Chondrocyte (in vitro differentiated cells): ENCODE measurements around the gene CCL15. TPM values are rescaled to one million over a fixed set of nuclear protein-coding genes. Genes with fewer than 3 reads are reported as not detected.

ENCODE experiments used
- DNase-seq: peaks from one replicate; pipeline ENCODE4 v3.0.0; 2021; ENCODE audit warnings: mixed read lengths, low spot score
- H3K27ac Mint-ChIP-seq: one replicate; pipeline ENCODE4 v1.8.0; 2021; ENCODE audit warnings: mild to moderate bottlenecking, moderate library complexity, mixed read lengths; ENCODE audit not compliant: unreplicated experiment
- H3K27me3 Mint-ChIP-seq: 2 replicates; pipeline ENCODE4 v1.8.0; 2021; ENCODE audit warnings: low read depth, mixed read lengths
- H3K36me3 Mint-ChIP-seq: 2 replicates; pipeline ENCODE4 v1.8.0; 2021; ENCODE audit warnings: low read depth, mixed read lengths
- H3K4me1 Mint-ChIP-seq: 2 replicates; pipeline ENCODE4 v1.8.0; 2021; ENCODE audit warnings: low read depth, mild to moderate bottlenecking, mixed read lengths
- H3K4me3 Mint-ChIP-seq: one replicate; pipeline ENCODE4 v1.8.0; 2021; ENCODE audit warnings: mild to moderate bottlenecking, moderate library complexity, mixed read lengths; ENCODE audit not compliant: unreplicated experiment
- H3K9me3 Mint-ChIP-seq: 2 replicates; pipeline ENCODE4 v1.8.0; 2021; ENCODE audit warnings: low read depth, mixed read lengths
- total RNA-seq: library from RNA; stranded (reverse); gene quantifications from 3 replicates; pipeline ENCODE4 v1.2.1, GENCODE V29; 2021
- TF ChIP-seq, protein P1 (sequence below): fragments of 200-600 bp; sonication (generic); IDR thresholded peaks from 2 replicates; pipeline ENCODE4 v1.5.0; 2021; ENCODE audit warnings: antibody characterized with exemption, mild to moderate bottlenecking, moderate library complexity

The CCL15 gene
- total RNA-seq, 1 donor from 2014 or later: not detected

DNA sequence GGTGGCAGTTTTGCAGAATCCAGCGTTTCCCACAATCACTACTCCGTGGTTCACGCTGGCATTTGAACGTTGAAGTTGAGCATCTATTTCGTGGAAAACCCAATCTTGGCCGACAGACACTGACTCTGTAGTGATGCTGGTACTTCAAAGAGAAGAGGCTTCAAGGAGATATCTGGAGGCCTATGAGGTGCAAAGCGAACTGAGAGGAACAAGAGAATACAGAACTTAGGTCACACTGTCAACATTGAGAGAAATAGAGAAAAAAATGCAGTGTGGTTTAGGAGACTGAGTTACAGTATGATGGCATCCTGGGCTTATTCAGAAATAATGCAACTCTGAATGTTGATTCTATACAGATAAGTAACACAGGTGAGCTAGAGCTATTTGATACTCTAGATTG lies 36.1 kb downstream of the CCL15 start:
- TF ChIP-seq, protein P1, sequence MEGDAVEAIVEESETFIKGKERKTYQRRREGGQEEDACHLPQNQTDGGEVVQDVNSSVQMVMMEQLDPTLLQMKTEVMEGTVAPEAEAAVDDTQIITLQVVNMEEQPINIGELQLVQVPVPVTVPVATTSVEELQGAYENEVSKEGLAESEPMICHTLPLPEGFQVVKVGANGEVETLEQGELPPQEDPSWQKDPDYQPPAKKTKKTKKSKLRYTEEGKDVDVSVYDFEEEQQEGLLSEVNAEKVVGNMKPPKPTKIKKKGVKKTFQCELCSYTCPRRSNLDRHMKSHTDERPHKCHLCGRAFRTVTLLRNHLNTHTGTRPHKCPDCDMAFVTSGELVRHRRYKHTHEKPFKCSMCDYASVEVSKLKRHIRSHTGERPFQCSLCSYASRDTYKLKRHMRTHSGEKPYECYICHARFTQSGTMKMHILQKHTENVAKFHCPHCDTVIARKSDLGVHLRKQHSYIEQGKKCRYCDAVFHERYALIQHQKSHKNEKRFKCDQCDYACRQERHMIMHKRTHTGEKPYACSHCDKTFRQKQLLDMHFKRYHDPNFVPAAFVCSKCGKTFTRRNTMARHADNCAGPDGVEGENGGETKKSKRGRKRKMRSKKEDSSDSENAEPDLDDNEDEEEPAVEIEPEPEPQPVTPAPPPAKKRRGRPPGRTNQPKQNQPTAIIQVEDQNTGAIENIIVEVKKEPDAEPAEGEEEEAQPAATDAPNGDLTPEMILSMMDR: no peak
- Mint-ChIP-seq H3K27ac (no peak overlapping the region), H3K27me3 (peaks cover 22% of the 10 kb centered on the region), H3K4me3 (no peak overlapping the region), H3K4me1 (no peaks in the 10 kb centered on the region), H3K36me3 (no peaks in the 10 kb centered on the region), H3K9me3 (no peaks in the 10 kb centered on the region)
- DNase-seq: no peak

DNA sequence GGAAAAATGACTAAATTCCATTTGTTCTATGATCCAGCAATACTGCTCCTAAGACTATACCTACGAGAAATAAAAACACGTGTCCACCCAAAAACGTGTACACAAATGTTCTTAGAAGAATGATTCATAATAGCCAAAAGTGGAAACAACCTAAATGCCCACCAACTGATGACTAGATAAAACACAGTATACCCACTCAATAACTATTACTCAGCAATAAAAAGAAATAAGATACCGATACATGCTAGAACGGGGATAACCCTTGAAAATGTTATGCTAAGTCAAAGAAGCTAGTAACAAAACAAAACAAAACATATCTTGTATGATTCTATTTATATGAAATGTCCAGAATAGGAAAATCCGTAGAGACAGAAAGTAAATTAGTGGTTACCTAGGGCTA lies 37.7 kb downstream of the CCL15 start:
- H3K9me3 Mint-ChIP-seq: no peaks in the 10 kb centered on the region
- no peaks in the 10 kb centered on the region for H3K4me1 Mint-ChIP-seq
- TF ChIP-seq, protein P1: no peak
- no peaks in the 10 kb centered on the region for H3K36me3 Mint-ChIP-seq
- H3K27ac Mint-ChIP-seq: no peak overlapping the region
- DNase-seq: no peak
- H3K4me3 Mint-ChIP-seq: no peak overlapping the region
- H3K27me3 Mint-ChIP-seq: peaks cover 26% of the 10 kb centered on the region

DNA sequence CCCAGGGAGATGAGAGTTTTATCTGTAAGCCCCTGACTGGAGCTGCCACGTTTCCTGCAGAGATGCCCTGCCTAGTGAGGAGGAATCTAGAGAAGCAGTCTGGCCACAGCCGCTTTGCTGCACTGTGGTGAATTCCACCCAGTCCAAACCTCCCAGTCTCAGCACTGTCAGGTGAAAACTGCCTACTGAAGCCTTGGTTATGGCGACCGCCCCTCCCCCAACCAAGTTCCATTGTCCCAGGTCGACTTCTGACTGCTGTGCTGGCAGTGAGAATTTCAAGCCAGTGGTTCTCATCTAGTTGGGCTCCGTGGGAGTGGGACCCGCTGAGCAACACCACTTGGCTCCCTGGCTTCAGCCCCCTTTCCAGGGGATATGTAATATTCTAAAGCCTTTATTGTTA lies 47.6 kb downstream of the CCL15 start:
- Mint-ChIP-seq H3K27me3 (peaks cover 29% of the 10 kb centered on the region), H3K4me3 (no peak overlapping the region), H3K36me3 (no peaks in the 10 kb centered on the region)

DNA sequence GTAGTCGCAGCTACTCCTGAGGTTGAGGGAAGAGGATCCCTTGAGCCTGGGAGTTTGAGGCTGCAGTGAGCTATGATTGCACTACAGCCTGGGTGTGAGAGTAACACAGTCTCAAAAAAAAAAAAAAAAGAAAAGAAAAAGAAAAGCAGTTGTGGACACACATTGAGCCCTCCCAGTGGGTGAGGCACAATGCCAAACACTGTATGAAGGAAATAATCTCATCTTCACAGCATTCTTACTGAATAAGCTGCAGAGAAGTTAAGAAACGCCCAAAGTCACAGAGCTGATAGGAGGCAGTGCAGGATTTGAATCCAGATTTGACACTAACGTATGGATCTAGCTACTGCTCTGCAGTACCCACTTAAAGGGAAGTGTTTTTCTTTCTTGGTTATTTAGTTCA lies 52.0 kb downstream of the CCL15 start:
- Mint-ChIP-seq H3K27ac (no peak overlapping the region), H3K4me1 (no peaks in the 10 kb centered on the region), H3K4me3 (no peak overlapping the region), H3K36me3 (no peaks in the 10 kb centered on the region), H3K27me3 (peaks cover 13% of the 10 kb centered on the region), H3K9me3 (no peaks in the 10 kb centered on the region)
- DNase-seq: no peak
- TF ChIP-seq, protein P1: no peak

More for the DNA sequence above, 47.6 kb downstream of the CCL15 start:
- no peaks in the 10 kb centered on the region for H3K9me3 Mint-ChIP-seq
- TF ChIP-seq, protein P1: no peak
- DNase-seq: no peak
- H3K4me1 Mint-ChIP-seq: no peaks in the 10 kb centered on the region
- no peak overlapping the region for H3K27ac Mint-ChIP-seq

DNA sequence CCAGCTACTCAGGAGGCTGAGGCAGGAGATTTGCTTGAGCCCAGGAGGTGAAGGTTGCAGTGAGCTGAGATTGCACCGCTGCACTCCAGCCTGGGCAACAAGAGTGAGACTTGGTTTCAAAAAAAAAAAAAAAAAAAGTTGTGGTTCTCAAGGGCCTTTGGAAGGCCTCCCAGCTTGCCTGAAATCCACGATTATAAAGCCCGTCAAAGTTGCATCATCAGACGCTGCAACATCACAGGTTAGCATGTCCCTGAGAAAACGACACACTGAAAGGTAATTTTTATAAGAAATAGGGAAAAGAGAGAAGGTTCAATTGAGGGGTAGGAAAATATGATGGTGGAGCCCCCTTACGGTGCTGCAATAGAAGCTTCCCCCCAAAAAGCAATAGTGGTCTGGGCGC lies 53.3 kb downstream of the CCL15 start:
- DNase-seq: no peak
- no peak overlapping the region for H3K4me3 Mint-ChIP-seq
- no peak overlapping the region for H3K27ac Mint-ChIP-seq
- H3K9me3 Mint-ChIP-seq: no peaks in the 10 kb centered on the region
- no peaks in the 10 kb centered on the region for H3K4me1 Mint-ChIP-seq
- peaks cover 3% of the 10 kb centered on the region for H3K27me3 Mint-ChIP-seq
- TF ChIP-seq, protein P1: no peak
- no peaks in the 10 kb centered on the region for H3K36me3 Mint-ChIP-seq

Other genes with a start within 250 kb of the CCL15 start
- gene GAS2L2, start 248.3 kb downstream of the CCL15 start, total RNA-seq: not detected in 3 replicates
- not detected in 3 replicates for gene C17orf50, start 240.7 kb downstream of the CCL15 start, total RNA-seq
- 5.1 to 8.6 TPM (median 7.9 TPM) in 3 replicates for gene MMP28, start 205.9 kb downstream of the CCL15 start, total RNA-seq
- 123 to 168 TPM (median 135 TPM) in 3 replicates for gene TAF15, start 192.1 kb downstream of the CCL15 start, total RNA-seq
- gene HEATR9, start 132.7 kb downstream of the CCL15 start, total RNA-seq: not detected in 3 replicates
- not detected in 3 replicates for gene CCL5, start 121.2 kb downstream of the CCL15 start, total RNA-seq
- 0.35 TPM in 1 of 3 replicates, not detected in the others for gene RDM1, start 70.8 kb downstream of the CCL15 start, total RNA-seq
- gene LYZL6, start 57.8 kb downstream of the CCL15 start, total RNA-seq: not detected in 3 replicates
- not detected in 3 replicates for gene CCL16, start 20.1 kb downstream of the CCL15 start, total RNA-seq
- not detected in 3 replicates for gene CCL14, start 14.8 kb downstream of the CCL15 start, total RNA-seq
- gene CCL23, start 16.4 kb upstream of the CCL15 start, total RNA-seq: not detected in 3 replicates
- gene CCL18, start 62.7 kb upstream of the CCL15 start, total RNA-seq: not detected in 3 replicates
- gene CCL3, start 88.6 kb upstream of the CCL15 start, total RNA-seq: not detected in 3 replicates
- not detected in 3 replicates for gene CCL4, start 102.3 kb upstream of the CCL15 start, total RNA-seq
- 4.6 to 8.4 TPM (median 6.2 TPM) in 3 replicates for gene TBC1D3B, start 175.1 kb upstream of the CCL15 start, total RNA-seq
- not detected in 3 replicates for gene CCL3L1, start 195.2 kb upstream of the CCL15 start, total RNA-seq
- not detected in 3 replicates for gene CCL4L2, start 209.5 kb upstream of the CCL15 start, total RNA-seq